HepG2 (cell line): ENCODE data around the gene FAM221B. TPM values are rescaled to one million over a fixed set of nuclear protein-coding genes. Genes with fewer than 3 reads are reported as not detected.

Experiments
- ELF3 ChIP-seq: IDR thresholded peaks from 2 replicates; pipeline ENCODE4 v1.6.1; 2016; ENCODE audit warnings: missing genetic modification reagents, missing compliant biosample characterization
- GATAD2A ChIP-seq: IDR thresholded peaks from 2 replicates; pipeline ENCODE4 v1.6.1; 2016
- GZF1 ChIP-seq: sonication (generic); formaldehyde crosslinking; IDR thresholded peaks from 2 replicates; pipeline ENCODE4 v1.5.1; 2020; ENCODE audit warnings: mild to moderate bottlenecking, missing genetic modification reagents
- HDAC1 ChIP-seq: sonication (generic); formaldehyde crosslinking; IDR thresholded peaks from 2 replicates; pipeline ENCODE4 v1.5.1; 2020; ENCODE audit warnings: mild to moderate bottlenecking, missing genetic modification reagents
- NCOA2 ChIP-seq: sonication (generic); formaldehyde crosslinking; IDR thresholded peaks from 2 replicates; pipeline ENCODE4 v1.8.0; 2022; ENCODE audit warnings: inconsistent platforms
- NPAS2 ChIP-seq: sonication (generic); formaldehyde crosslinking; IDR thresholded peaks from 2 replicates; pipeline ENCODE4 v1.8.0; 2022; ENCODE audit warnings: mild to moderate bottlenecking, missing genetic modification reagents, borderline replicate concordance
- RELA ChIP-seq: sonication (generic); formaldehyde crosslinking; IDR thresholded peaks from 2 replicates; pipeline ENCODE4 v1.4.0; 2020; ENCODE audit warnings: missing genetic modification reagents
- SETDB1 ChIP-seq: sonication (generic); formaldehyde crosslinking; IDR thresholded peaks from 2 replicates; pipeline ENCODE4 v1.5.1; 2020; ENCODE audit warnings: missing genetic modification reagents, mild to moderate bottlenecking, borderline replicate concordance
- SMAD3 ChIP-seq: sonication (generic); formaldehyde crosslinking; IDR thresholded peaks from 2 replicates; pipeline ENCODE4 v1.4.0; 2020; ENCODE audit warnings: missing genetic modification reagents
- SMAD9 ChIP-seq: sonication (generic); formaldehyde crosslinking; IDR thresholded peaks from 2 replicates; pipeline ENCODE4 v1.5.1; 2020; ENCODE audit warnings: mild to moderate bottlenecking, missing genetic modification reagents
- SNAI1 ChIP-seq: sonication (generic); formaldehyde crosslinking; IDR thresholded peaks from 2 replicates; pipeline ENCODE4 v1.5.0; 2020; ENCODE audit warnings: mild to moderate bottlenecking, missing genetic modification reagents, borderline replicate concordance
- ZNF432 ChIP-seq: sonication (generic); formaldehyde crosslinking; IDR thresholded peaks from 2 replicates; pipeline ENCODE4 v1.5.0; 2020; ENCODE audit warnings: missing genetic modification reagents, mild to moderate bottlenecking, borderline replicate concordance
- polyA plus RNA-seq, 8 experiments: library from polyadenylated mRNA; depleted of rRNA in 3 of 8; stranded (reverse) in 7 of 8; unstranded in 1 of 8; fragments of >200 nt; fragmentation: Illumina TruSeq in 4 of 8; extraction: Trizol in 4 of 8; gene quantifications; 2 replicates each; pipeline versions ENCODE4 v1.2.1 to v1.2.3, GENCODE V29; 2011 to 2016; ENCODE audit warnings: low read depth in 4 of 8, missing spikeins in 1 of 8, mixed read lengths in 1 of 8; ENCODE audit not compliant: insufficient read depth in 1 of 8
- total RNA-seq, 5 experiments: library from RNA; depleted of rRNA; stranded (reverse); fragments of >200 nt; fragmentation: Illumina TruSeq; extraction: Trizol; gene quantifications; 2 replicates each; pipeline ENCODE4 v1.2.3, GENCODE V29; 2016; ENCODE audit warnings: low read depth in 1 of 5
- TF ChIP-seq, protein P1 (sequence below): sonication (generic); formaldehyde crosslinking; IDR thresholded peaks from 2 replicates; pipeline ENCODE4 v1.4.0; 2020; ENCODE audit warnings: missing genetic modification reagents, low read depth, mild to moderate bottlenecking, borderline replicate concordance
- TF ChIP-seq, protein P2 (sequence below): IDR thresholded peaks from 2 replicates; pipeline ENCODE4 v1.6.1; 2016; ENCODE audit warnings: low read depth, missing genetic modification reagents, missing compliant biosample characterization
- TF ChIP-seq, protein P3 (sequence below): sonication (generic); formaldehyde crosslinking; IDR thresholded peaks from 2 replicates; pipeline ENCODE4 v1.4.0; 2020; ENCODE audit warnings: low read depth, mild to moderate bottlenecking, missing genetic modification reagents
- TF ChIP-seq, protein P4 (sequence below): sonication (generic); formaldehyde crosslinking; IDR thresholded peaks from 2 replicates; pipeline ENCODE4 v1.5.1; 2020; ENCODE audit warnings: mild to moderate bottlenecking, moderate library complexity, missing genetic modification reagents
- TF ChIP-seq, protein P5 (sequence below): conservative IDR thresholded peaks from 2 replicates; pipeline ENCODE4 v1.6.1; 2018; ENCODE audit warnings: missing genetic modification reagents
- TF ChIP-seq, protein P6 (sequence below): fragments of 450-650 bp; IDR thresholded peaks from 2 replicates; pipeline ENCODE4 v1.6.1; 2016

Gene FAM221B
- total and polyA plus RNA-seq, 2 of the 13 experiments (the other 11 are each of a cell fraction or from before 2014, with no cell fraction given) = not detected

DNA sequence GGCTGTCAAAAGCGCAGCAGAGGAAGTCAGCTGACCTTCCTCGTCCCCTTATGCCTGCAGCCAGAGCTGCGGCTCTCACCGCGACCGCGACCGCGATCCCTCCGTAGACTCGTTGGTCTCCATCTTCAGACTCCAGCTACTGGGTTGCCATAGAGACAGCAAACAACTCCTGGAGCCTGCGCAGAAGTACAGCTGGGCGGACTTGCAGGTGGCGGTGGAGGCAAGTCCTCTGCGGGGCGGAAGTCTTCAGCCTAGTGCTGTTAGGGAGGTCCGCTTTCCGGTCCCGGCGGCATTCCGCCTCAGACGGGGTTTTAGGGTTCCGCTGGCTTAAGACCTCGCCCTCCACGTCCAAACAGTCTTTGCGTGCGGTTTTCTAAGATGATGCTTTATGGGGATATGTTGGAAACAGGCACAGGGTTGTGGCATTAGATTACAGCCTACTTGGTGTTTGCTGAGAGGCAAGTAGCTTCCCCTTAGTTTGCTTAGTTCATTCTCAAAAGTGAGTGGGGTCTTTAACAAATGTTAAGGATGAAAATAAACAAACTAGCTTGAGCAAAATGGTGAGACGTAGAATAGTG is 16.4 kb downstream of the FAM221B start, which contains the start of gene SPAG8 (continued):
- TF ChIP-seq, protein P1, sequence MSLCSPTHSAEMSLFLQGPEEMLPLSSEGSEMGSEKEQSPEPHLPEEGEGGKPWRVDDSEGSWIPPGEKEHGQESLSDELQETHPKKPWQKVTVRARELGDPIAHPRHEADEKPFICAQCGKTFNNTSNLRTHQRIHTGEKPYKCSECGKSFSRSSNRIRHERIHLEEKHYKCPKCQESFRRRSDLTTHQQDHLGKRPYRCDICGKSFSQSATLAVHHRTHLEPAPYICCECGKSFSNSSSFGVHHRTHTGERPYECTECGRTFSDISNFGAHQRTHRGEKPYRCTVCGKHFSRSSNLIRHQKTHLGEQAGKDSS (CRISPR knock-in tag) = peak; percentile 36; the same call in 1 of the 2 replicates
- TF ChIP-seq, protein P2, sequence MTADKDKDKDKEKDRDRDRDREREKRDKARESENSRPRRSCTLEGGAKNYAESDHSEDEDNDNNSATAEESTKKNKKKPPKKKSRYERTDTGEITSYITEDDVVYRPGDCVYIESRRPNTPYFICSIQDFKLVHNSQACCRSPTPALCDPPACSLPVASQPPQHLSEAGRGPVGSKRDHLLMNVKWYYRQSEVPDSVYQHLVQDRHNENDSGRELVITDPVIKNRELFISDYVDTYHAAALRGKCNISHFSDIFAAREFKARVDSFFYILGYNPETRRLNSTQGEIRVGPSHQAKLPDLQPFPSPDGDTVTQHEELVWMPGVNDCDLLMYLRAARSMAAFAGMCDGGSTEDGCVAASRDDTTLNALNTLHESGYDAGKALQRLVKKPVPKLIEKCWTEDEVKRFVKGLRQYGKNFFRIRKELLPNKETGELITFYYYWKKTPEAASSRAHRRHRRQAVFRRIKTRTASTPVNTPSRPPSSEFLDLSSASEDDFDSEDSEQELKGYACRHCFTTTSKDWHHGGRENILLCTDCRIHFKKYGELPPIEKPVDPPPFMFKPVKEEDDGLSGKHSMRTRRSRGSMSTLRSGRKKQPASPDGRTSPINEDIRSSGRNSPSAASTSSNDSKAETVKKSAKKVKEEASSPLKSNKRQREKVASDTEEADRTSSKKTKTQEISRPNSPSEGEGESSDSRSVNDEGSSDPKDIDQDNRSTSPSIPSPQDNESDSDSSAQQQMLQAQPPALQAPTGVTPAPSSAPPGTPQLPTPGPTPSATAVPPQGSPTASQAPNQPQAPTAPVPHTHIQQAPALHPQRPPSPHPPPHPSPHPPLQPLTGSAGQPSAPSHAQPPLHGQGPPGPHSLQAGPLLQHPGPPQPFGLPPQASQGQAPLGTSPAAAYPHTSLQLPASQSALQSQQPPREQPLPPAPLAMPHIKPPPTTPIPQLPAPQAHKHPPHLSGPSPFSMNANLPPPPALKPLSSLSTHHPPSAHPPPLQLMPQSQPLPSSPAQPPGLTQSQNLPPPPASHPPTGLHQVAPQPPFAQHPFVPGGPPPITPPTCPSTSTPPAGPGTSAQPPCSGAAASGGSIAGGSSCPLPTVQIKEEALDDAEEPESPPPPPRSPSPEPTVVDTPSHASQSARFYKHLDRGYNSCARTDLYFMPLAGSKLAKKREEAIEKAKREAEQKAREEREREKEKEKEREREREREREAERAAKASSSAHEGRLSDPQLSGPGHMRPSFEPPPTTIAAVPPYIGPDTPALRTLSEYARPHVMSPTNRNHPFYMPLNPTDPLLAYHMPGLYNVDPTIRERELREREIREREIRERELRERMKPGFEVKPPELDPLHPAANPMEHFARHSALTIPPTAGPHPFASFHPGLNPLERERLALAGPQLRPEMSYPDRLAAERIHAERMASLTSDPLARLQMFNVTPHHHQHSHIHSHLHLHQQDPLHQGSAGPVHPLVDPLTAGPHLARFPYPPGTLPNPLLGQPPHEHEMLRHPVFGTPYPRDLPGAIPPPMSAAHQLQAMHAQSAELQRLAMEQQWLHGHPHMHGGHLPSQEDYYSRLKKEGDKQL (CRISPR knock-in tag) = no peak
- TF ChIP-seq SETDB1 (CRISPR knock-in tag) (no peak), HDAC1 (peak; percentile 46; the same call in 1 of the 2 replicates), NPAS2 (CRISPR knock-in tag) (no peak), ZNF432 (no peak), NCOA2 (peak; percentile 53; the same call in 1 of the 2 replicates), ELF3 (CRISPR knock-in tag) (peak; percentile 50; the same call in 1 of the 2 replicates), SMAD9 (no peak), RELA (CRISPR knock-in tag) (no peak; the same call in 1 of the 2 replicates), GZF1 (CRISPR knock-in tag) (no peak), GATAD2A (CRISPR knock-in tag) (peak; percentile 65), SMAD3 (peak; percentile 50; the same call in 1 of the 2 replicates), SNAI1 (CRISPR knock-in tag) (no peak)
- TF ChIP-seq, protein P3, sequence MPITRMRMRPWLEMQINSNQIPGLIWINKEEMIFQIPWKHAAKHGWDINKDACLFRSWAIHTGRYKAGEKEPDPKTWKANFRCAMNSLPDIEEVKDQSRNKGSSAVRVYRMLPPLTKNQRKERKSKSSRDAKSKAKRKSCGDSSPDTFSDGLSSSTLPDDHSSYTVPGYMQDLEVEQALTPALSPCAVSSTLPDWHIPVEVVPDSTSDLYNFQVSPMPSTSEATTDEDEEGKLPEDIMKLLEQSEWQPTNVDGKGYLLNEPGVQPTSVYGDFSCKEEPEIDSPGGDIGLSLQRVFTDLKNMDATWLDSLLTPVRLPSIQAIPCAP (CRISPR knock-in tag) = no peak
- TF ChIP-seq, protein P4, sequence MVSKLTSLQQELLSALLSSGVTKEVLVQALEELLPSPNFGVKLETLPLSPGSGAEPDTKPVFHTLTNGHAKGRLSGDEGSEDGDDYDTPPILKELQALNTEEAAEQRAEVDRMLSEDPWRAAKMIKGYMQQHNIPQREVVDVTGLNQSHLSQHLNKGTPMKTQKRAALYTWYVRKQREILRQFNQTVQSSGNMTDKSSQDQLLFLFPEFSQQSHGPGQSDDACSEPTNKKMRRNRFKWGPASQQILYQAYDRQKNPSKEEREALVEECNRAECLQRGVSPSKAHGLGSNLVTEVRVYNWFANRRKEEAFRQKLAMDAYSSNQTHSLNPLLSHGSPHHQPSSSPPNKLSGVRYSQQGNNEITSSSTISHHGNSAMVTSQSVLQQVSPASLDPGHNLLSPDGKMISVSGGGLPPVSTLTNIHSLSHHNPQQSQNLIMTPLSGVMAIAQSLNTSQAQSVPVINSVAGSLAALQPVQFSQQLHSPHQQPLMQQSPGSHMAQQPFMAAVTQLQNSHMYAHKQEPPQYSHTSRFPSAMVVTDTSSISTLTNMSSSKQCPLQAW (CRISPR knock-in tag) = peak; percentile 53; the same call in 1 of the 2 replicates
- TF ChIP-seq, protein P5, sequence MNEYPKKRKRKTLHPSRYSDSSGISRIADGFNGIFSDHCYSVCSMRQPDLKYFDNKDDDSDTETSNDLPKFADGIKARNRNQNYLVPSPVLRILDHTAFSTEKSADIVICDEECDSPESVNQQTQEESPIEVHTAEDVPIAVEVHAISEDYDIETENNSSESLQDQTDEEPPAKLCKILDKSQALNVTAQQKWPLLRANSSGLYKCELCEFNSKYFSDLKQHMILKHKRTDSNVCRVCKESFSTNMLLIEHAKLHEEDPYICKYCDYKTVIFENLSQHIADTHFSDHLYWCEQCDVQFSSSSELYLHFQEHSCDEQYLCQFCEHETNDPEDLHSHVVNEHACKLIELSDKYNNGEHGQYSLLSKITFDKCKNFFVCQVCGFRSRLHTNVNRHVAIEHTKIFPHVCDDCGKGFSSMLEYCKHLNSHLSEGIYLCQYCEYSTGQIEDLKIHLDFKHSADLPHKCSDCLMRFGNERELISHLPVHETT (CRISPR knock-in tag) = 0 out of 2 replicates have a peak, but pooled peaks have one; percentile 59
- TF ChIP-seq, protein P6, sequence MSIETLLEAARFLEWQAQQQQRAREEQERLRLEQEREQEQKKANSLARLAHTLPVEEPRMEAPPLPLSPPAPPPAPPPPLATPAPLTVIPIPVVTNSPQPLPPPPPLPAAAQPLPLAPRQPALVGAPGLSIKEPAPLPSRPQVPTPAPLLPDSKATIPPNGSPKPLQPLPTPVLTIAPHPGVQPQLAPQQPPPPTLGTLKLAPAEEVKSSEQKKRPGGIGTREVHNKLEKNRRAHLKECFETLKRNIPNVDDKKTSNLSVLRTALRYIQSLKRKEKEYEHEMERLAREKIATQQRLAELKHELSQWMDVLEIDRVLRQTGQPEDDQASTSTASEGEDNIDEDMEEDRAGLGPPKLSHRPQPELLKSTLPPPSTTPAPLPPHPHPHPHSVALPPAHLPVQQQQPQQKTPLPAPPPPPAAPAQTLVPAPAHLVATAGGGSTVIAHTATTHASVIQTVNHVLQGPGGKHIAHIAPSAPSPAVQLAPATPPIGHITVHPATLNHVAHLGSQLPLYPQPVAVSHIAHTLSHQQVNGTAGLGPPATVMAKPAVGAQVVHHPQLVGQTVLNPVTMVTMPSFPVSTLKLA = no peak
